Keratinocyte (primary cell): ENCODE measurements around the gene ANAPC15. TPM values are rescaled to one million over a fixed set of nuclear protein-coding genes. Genes with fewer than 3 reads are reported as not detected.

Source experiments
- DNase-seq: peaks from one replicate; pipeline ENCODE4 v3.0.0-alpha.2; 2011; ENCODE audit warnings: low read depth, missing footprints, low spot score
- FAIRE-seq: peaks from 2 replicates; lab custom pipeline; 2011; peaks lifted over from hg19 to GRCh38; lab: Jason Lieb, UNC
- H2AFZ ChIP-seq: 2 replicates; pipeline ENCODE4 v1.6.0; 2012; ENCODE audit warnings: low read length, control low read depth, inconsistent platforms; ENCODE audit not compliant: control insufficient read depth
- H3K27ac ChIP-seq: 2 replicates; pipeline ENCODE4 v1.5.1; 2011; ENCODE audit warnings: low read length; ENCODE audit not compliant: control insufficient read depth, insufficient read depth
- H3K27me3 ChIP-seq: 3 replicates; pipeline ENCODE4 v1.6.0; 2011; ENCODE audit warnings: low read length; ENCODE audit not compliant: control insufficient read depth, insufficient read depth; ENCODE audit errors: extremely low read depth
- H3K36me3 ChIP-seq, 2 experiments: 2 replicates in 1 of 2; 3 replicates in 1 of 2; pipeline ENCODE4 v1.5.1; 2011; ENCODE audit warnings: low read length in 2 of 2, mild to moderate bottlenecking in 1 of 2; ENCODE audit not compliant: control insufficient read depth in 2 of 2, insufficient read depth in 2 of 2; ENCODE audit errors: extremely low read depth in 1 of 2
- H3K4me1 ChIP-seq: 3 replicates; pipeline ENCODE4 v1.5.1; 2011; ENCODE audit warnings: low read length; ENCODE audit not compliant: control insufficient read depth, insufficient read depth; ENCODE audit errors: extremely low read depth
- H3K4me2 ChIP-seq: 3 replicates; pipeline ENCODE4 v1.6.0; 2011; ENCODE audit warnings: low read depth, low read length; ENCODE audit not compliant: control insufficient read depth, insufficient read depth; ENCODE audit errors: extremely low read depth
- H3K4me3 ChIP-seq, 3 experiments: fragments of 200-600 bp in 1 of 3; sonication (generic) in 1 of 3; 2 replicates in 2 of 3; 3 replicates in 1 of 3; pipeline ENCODE4 v1.5.1; 2011 to 2016; ENCODE audit warnings: low read length in 3 of 3, mild to moderate bottlenecking in 3 of 3, control low read depth in 2 of 3, inconsistent platforms in 1 of 3, low read depth in 1 of 3, mixed read lengths in 1 of 3, mixed run types in 1 of 3, moderate library complexity in 1 of 3; ENCODE audit not compliant: control insufficient read depth in 2 of 3, insufficient read depth in 2 of 3; ENCODE audit errors: extremely low read depth in 1 of 3
- H3K79me2 ChIP-seq: 2 replicates; pipeline ENCODE4 v1.6.0; 2012; ENCODE audit warnings: low read length; ENCODE audit not compliant: control insufficient read depth, insufficient read depth
- H3K9ac ChIP-seq: 3 replicates; pipeline ENCODE4 v1.6.0; 2011; ENCODE audit warnings: low read length; ENCODE audit not compliant: control insufficient read depth, insufficient read depth; ENCODE audit errors: extremely low read depth
- H3K9me1 ChIP-seq: 3 replicates; pipeline ENCODE4 v1.6.0; 2011; ENCODE audit warnings: low read length; ENCODE audit not compliant: control insufficient read depth, insufficient read depth; ENCODE audit errors: extremely low read depth
- H3K9me3 ChIP-seq: 2 replicates; pipeline ENCODE4 v1.5.1; 2012; ENCODE audit warnings: low read depth, low read length; ENCODE audit not compliant: control insufficient read depth
- H4K20me1 ChIP-seq: 3 replicates; pipeline ENCODE4 v1.6.0; 2011; ENCODE audit warnings: low read length; ENCODE audit not compliant: control insufficient read depth, insufficient read depth; ENCODE audit errors: extremely low read depth
- CTCF ChIP-seq, 3 experiments: IDR thresholded peaks in 1 of 3; conservative IDR thresholded peaks in 1 of 3; optimal IDR thresholded peaks in 1 of 3; 2 replicates in 2 of 3; 3 replicates in 1 of 3; pipeline versions ENCODE3 to v1.5.1; 2011; ENCODE audit warnings: low read length in 3 of 3, mild to moderate bottlenecking in 3 of 3, moderate library complexity in 2 of 3, control low read depth in 1 of 3, inconsistent platforms in 1 of 3; ENCODE audit not compliant: insufficient read depth in 2 of 3; ENCODE audit errors: extremely low read depth in 1 of 3
- EZH2 ChIP-seq: IDR thresholded peaks from one replicate; pipeline ENCODE4 v1.6.1; 2012; ENCODE audit warnings: inconsistent platforms, mild to moderate bottlenecking, low read length, moderate library complexity
- dilution Hi-C: fragments of 300-500 bp; cut with MboI; formaldehyde crosslinking; loops from one replicate; pipeline ENCODE4 v1.7.0; 2020; ENCODE audit warnings: low sequenced_read_pairs; ENCODE audit not compliant: extremely low pct_ligation_motif_present
- polyA plus RNA-seq, 5 experiments: library from polyadenylated mRNA; depleted of rRNA in 3 of 5; stranded (reverse) in 3 of 5; stranded (forward) in 1 of 5; unstranded in 1 of 5; fragments of >200 nt; gene quantifications; 1 replicate in 1 of 5; 2 replicates in 3 of 5; 3 replicates in 1 of 5; pipeline versions ENCODE4 v1.2.1 to v1.2.3, GENCODE V29; 2011 to 2012; ENCODE audit warnings: missing spikeins in 2 of 5, low read depth in 1 of 5, low replicate concordance in 1 of 5

The ANAPC15 gene
- polyA plus RNA-seq, 1 donor (not counting 4 experiments of a cell fraction or from before 2014, with no cell fraction given) = 70.9 TPM

GRCh38 chr11:72111300-72112142, 974 bp downstream of the ANAPC15 start:
- dilution Hi-C loops = no loop called here
- no peak for FAIRE-seq
- no peaks in the 10 kb centered on the region for H3K27me3 ChIP-seq

GRCh38 chr11:72105888-72106287, 6.6 kb downstream of the ANAPC15 start, which contains the start of gene TOMT:
TSS of gene TOMT (plus strand) at chr11:72105924. CDS start at chr11:72105952, 28 bp downstream.
- no peak for FAIRE-seq
- no peak within 1 kb of the TSS for H2AFZ ChIP-seq
- dilution Hi-C loops = no loop called here

More at GRCh38 chr11:72111300-72112142, 974 bp downstream of the ANAPC15 start:
- Histone ChIP-seq H2AFZ (peak overlapping the region; percentile 11), H3K36me3 (peaks cover 0 to 9% of the 10 kb centered on the region in 2 experiments), H4K20me1 (no peaks in the 10 kb centered on the region), H3K27ac (peak overlapping the region; percentile 99), H3K9ac (peak overlapping the region; percentile 99), H3K4me1 (peaks cover 43% of the 10 kb centered on the region), H3K4me3 (peak overlapping the region; percentile 50 to 91 (median 62)), H3K79me2 (peaks cover 3% of the 10 kb centered on the region), H3K4me2 (peak overlapping the region; percentile 85), H3K9me3 (no peaks in the 10 kb centered on the region), H3K9me1 (no peaks in the 10 kb centered on the region)
- DNase-seq = no peak
- TF ChIP-seq CTCF (optimal IDR thresholded peaks at IDR 0.05 in 1 of 3, IDR thresholded peaks at IDR 0.05 in 1 of 3, conservative IDR thresholded peaks at IDR 0.05 in 1 of 3; ENCODE audit: extremely low read depth in 1 of 3, insufficient read depth in 2 of 3, low read length in 3 of 3) (no peak), EZH2 (no peak)

More at GRCh38 chr11:72105888-72106287, 6.6 kb downstream of the ANAPC15 start, which contains the start of gene TOMT:
- Histone ChIP-seq H3K4me1 (peaks cover 19% of the 10 kb centered on the region), H3K27ac (no peak within 1 kb of the TSS), H3K27me3 (no peaks in the 10 kb centered on the region), H3K79me2 (peaks cover 21% of the 10 kb centered on the region), H3K9me3 (no peaks in the 10 kb centered on the region), H3K9me1 (no peaks in the 10 kb centered on the region), H3K9ac (no peak within 1 kb of the TSS), H3K4me3 (no peak within 1 kb of the TSS), H3K36me3 (peaks cover 1 to 18% of the 10 kb centered on the region in 2 experiments), H4K20me1 (no peaks in the 10 kb centered on the region), H3K4me2 (no peak within 1 kb of the TSS)
- TF ChIP-seq CTCF (optimal IDR thresholded peaks at IDR 0.05 in 1 of 3, IDR thresholded peaks at IDR 0.05 in 1 of 3, conservative IDR thresholded peaks at IDR 0.05 in 1 of 3; ENCODE audit: extremely low read depth in 1 of 3, insufficient read depth in 2 of 3, low read length in 3 of 3) (no peak), EZH2 (no peak)
- DNase-seq = no peak
